ENCODE data around the gene PDE4B.

- TF ChIP-seq CTCF (IDR thresholded peaks at IDR 0.05) (no peak), POLR2A (IDR thresholded peaks at IDR 0.05) (no peak)
Observed at GRCh38 chr1:65818966-65819365, 26.3 kb downstream of the PDE4B start.
